ENCODE results near the gene TJP2.

TJP2 gene

DNA sequence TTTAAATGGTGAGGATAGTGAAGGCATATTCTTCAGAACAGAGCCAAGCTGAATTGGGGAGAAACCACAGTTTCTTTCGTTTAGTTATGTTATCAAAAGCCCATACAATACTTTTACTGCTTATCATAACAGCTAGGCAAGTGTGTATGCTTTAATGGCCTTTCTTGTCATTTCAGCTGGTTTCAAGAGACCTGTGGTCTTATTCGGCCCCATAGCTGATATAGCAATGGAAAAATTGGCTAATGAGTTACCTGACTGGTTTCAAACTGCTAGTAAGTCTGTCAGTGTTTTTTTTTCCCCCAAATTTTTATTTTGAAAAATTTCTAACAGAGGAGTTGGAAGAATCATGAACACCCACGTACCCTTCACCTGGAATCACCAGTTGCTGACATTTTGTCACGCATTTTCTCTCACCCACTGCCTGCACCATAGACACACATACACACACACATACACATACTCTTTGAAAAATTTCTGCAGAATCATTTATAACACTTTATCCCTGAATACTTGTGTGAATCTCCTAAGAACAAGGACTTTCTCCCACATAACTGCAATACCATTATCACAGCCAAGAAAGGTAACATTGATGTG is 63.7 kb downstream of the TJP2 start:
- no peak for DNase-seq

DNA sequence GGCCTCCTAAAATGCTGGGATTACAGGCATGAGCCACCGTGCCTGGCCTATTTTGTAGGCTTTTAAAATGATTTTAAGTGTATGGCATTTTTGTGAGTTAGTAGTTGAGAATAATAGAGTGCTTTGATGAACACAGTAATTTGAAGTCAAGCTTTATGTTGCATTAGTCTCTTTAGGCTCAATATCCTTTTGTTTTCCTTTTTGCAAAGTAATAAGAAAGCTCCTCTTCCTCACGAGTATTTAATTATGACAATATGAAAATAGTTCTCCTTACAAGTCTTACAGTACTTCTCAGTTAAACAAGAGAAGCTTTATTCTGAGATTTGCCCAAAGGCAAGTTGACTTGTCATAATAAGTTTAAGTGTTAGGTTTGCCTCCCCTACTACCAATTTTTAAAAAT is 69.0 kb downstream of the TJP2 start:
- DNase-seq = no peak

DNA sequence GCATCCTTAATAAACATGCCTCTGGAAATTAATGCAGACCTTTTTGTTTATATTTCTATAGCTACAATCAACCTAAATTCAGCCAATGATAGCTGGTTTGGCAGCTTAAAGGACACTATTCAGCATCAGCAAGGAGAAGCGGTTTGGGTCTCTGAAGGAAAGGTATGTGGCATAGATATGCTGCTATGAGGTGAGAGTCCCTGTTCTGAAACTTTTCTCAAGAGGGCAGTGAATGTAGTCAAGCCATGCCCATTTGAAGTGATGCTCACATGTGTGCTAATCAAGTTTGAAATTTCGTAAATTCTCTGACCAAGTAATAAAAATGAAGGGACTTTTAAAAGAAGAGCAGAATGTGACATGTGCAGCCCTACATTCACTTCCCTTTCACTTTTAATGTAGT is 72.6 kb downstream of the TJP2 start:
- DNase-seq = no peak

DNA sequence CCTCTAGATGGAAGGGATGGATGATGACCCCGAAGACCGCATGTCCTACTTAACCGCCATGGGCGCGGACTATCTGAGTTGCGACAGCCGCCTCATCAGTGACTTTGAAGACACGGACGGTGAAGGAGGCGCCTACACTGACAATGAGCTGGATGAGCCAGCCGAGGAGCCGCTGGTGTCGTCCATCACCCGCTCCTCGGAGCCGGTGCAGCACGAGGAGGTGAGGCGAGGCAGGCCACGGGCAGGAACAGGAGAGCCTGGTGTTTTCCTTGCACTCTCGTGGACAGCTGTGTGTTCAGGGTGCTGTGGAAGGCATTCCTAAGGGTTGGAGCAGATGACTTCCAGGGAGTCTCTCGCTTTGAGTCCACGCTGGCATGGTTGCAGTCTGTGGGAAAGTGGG is 73.9 kb downstream of the TJP2 start:
- no peak for DNase-seq

DNA sequence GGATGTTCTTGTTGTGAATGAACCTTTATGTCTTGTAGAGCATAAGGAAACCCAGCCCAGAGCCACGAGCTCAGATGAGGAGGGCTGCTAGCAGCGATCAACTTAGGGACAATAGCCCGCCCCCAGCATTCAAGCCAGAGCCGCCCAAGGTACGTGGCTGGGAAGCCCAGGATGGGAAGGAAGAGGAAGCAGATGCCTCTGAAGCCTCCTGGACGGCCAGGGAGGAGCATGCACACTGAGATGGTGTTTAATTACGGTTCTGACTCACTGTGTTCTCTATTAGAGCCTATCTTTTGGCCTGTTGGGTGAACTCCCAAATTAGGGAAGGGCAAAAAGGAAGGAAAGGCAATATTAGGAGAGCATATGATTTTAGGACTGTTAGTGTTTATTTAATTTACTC is 75.3 kb downstream of the TJP2 start:
- no peak for DNase-seq

DNA sequence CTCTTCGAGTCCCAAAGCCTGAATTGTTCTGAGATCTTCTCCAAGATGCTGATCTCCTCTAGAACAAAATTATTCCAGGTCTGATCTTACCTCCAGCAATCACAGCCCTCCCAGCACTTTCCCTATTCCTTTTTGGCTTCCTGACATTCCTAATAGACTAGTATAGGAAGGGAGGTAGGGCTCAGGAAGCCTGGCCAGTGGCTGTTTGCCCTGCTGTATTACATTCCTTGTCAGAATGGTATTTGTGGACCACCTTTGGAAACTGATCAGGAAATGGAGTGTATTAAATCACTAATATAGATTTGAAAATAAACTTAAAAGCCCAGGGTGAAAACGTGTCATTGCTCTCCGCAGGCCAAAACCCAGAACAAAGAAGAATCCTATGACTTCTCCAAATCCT is 76.6 kb downstream of the TJP2 start:
- no peak for DNase-seq

DNA sequence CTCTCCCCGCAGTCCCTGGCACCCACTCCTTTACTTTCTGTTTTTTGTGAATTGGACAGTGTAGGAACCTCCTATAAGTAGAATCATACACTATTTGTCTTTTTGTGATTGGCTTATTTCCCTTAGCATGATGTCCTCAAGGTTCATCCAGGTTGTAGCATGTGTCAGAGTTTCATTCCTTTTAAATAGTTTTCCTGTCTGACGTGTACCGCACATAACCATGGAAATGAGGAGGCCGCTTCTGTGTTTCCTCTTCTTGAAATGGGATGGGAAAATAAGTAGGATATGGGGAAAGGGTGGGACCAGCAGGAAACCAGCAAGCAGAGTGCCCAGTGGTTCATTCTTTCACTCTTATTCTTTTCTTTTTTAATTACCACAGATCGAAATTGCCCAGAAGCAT is 78.4 kb downstream of the TJP2 start:
- DNase-seq = no peak

DNA sequence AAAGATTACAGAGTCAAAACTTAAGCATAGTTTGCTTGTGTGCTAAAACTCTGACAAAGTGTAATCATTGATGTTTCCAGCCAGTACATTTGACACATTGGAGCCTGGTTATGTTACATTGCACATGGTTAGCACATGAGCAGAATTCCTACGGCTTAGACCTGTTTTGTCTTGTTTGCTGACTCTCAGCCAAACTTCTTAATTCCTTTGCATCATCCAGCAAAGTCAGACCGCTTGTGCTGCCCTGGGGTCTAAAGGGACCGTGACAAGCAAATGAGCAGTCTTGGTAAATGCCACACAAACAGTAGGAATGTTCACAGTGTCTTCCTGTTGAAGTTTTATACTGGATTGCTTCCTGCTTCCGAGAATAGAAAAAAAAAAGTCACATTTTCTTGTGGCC is 79.0 kb downstream of the TJP2 start:
- DNase-seq = no peak

- DNase-seq = no peak
Measured at GRCh38 chr9:69254223-69254622, 80.1 kb downstream of the TJP2 start.

DNA sequence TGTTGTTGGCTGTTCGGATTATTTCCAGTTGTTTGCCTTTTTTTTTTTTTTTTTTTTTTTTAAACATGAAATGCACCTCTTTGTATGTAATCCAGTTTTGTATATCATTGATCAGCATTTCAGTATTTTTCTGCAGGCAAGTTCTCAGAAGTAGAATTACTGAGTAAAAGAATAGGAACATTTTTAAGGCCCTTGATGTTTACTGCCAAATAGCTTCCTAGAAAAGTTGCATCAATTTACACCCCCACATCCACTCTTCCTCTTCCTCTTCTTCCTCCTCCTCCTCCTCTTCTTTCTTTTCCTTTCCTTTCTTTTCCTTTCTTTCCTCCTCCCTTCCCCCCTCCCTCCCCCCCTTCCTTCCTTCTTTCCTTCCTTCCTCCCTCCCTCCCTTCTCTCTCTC is 81.5 kb downstream of the TJP2 start:
- no peak for DNase-seq

GRCh38 chr9:69258551-69258950 is 84.5 kb downstream of the TJP2 start:
- no peak for DNase-seq

- DNase-seq = no peak
Measured at GRCh38 chr9:69260161-69260560, 86.1 kb downstream of the TJP2 start.

GRCh38 chr9:69261636-69262035 is 87.6 kb downstream of the TJP2 start:
- DNase-seq = no peak

DNA sequence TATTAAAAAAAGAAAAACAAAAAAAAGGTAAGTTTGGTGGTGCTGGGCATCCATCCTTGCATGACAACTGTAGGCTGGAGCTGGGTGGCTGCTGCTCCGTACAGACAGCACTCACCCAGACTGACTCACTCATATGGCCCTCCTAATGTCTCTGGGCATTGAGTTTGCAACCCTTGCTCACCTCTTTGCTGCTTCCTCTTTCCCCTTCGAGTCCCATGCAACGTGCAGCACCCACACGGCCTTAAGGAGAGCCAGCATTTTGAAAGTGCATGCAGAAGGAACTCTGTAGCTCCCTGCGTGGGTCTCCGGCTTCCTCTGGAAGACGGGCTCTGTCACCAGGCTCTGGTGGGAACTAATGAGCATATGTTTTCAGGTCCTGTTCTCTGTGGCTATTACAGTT is 90.4 kb downstream of the TJP2 start:
- DNase-seq = no peak

GRCh38 chr9:69265891-69266290 is 91.8 kb downstream of the TJP2 start:
- DNase-seq = no peak

DNA sequence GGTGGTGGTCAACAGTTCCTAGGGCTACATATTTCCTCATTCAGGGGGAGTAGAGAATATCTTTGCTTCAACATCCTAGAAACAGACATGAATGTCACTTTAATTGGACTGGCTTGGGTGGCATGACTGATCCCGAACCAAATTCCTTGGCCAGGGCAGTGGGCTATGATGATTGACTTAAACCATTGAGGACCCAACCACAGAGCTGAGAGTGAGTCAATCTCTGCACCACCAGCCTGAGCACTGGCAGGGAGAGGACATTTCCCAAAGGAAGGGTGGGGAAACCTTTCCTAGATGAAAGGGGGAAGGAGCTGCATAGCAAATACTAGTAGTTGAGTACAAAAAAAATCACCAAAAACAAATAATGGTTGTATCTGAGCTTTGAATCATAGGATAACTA is 98.1 kb downstream of the TJP2 start:
- DNase-seq = no peak

- no peak for DNase-seq
Measured at GRCh38 chr9:69273161-69273560, 99.1 kb downstream of the TJP2 start.

GRCh38 chr9:69276775-69277174 is 102.7 kb downstream of the TJP2 start:
- DNase-seq = no peak

DNA sequence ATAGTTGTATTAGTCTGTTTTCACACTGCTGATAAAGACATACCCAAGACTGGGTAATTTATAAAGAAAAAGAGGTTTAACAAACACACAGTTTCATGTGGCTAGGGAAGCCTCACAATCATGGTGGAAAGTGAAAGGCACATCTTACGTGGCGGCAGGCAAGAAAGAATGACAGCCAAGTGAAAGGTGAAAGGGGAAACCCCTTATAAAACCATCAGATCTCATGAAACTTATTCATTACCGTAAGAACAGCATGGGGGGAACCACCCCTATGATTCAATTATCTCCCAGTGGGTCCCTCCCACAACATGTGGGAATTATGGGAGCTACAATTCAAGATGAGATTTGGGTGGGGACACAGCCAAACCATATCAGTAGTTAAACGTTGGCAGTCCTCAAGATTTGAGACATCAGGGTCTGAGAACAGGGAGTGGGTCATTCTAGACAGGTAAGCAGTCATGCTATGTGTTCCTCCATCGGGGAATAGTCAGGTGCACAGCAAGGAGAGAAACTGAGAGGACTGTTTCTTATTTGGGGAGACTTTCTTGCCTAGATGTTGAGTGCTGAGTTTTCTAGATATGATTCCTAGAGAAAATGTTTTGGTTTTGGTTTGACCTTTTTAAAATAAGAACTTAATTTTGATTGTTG is 105.1 kb downstream of the TJP2 start:
- DNase-seq = no peak

- DNase-seq = no peak
Measured at GRCh38 chr9:69279733-69280132, 105.7 kb downstream of the TJP2 start.

DNA sequence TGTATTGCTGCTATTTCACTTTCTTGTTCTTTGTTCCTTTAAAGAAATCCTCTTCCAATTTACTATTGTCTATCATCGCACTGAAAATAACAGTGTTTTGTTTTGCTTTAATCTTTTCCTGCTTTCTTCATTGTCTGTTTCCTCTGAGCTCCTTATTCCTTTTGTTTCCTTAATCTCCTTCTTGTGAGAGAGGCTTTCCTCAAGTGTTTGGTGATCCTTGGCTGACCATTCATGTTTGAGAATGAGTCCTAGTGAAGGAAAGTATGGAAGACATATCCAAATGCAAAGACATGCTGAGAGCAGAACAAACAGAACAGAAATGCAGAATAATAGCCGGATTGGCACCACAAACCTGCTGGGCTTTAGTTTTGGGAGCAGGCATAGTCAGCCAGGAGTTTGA is 108.9 kb downstream of the TJP2 start:
- DNase-seq = no peak

- no peak for DNase-seq
Measured at GRCh38 chr9:69292078-69292477, 118.0 kb downstream of the TJP2 start.

GRCh38 chr9:69293156-69293555 is 119.1 kb downstream of the TJP2 start:
- no peak for DNase-seq

DNA sequence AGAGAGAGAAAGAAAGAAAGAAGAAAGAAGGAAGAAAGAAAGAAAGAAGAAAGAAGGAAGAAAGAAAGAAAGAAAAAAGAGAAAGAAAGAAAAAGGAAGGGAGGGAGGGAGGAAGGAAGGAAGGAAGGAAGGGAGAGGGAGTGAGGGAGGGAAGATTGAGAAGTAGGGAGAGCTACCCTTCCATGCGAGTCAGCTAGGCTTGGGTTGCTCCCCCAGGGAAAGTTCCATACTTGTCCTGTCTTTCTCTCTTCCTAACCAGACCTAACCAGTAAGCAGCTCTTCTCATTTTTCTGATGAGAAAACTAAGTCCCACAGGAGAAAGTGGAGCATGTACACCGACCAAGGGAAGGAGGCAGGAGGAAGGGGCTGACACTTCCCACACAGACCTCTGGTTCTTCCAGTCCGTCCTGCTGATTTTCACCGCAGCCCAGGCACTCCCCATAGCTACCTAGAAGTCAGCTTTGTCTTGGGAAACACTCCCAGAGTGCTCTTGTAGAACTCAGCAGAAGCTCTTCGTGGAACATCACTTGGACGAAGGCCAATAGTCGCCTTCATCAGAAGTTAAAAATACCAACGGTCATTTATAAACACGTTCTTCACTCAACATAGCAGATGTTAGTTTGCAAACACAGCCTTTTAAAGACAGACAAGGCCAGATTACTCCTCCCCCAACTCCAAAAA is 121.9 kb downstream of the TJP2 start:
- no peak for DNase-seq
